Aorta (tissue), 5 donors: ENCODE data around the gene JMJD7. TPM values are rescaled to one million over a fixed set of nuclear protein-coding genes. Genes with fewer than 3 reads are reported as not detected.

ENCODE experiments used
- ATAC-seq: fragments of 200-7000 bp; cut with Tn5 transposase; one replicate; pipeline ENCODE4 v1.9.1; 2022; ENCODE audit warnings: moderate library complexity; ENCODE audit not compliant: low FRiP score
- DNase-seq, 2 donors: peaks; one replicate each; pipeline ENCODE4 v3.0.0-alpha.2; 2020
- H3K27ac ChIP-seq, 2 donors: one replicate each; pipeline ENCODE4 v1.5.1; 2013; ENCODE audit warnings: low read length in 2 of 2, mild to moderate bottlenecking in 2 of 2, moderate library complexity in 2 of 2, control low read depth in 1 of 2, inconsistent platforms in 1 of 2, low read depth in 1 of 2
- H3K27me3 ChIP-seq, 2 donors: one replicate each; pipeline ENCODE4 v1.6.1; 2013; ENCODE audit warnings: control low read depth in 1 of 2, low read length in 1 of 2, mild to moderate bottlenecking in 1 of 2, moderate library complexity in 1 of 2; ENCODE audit not compliant: insufficient read depth in 2 of 2, control insufficient read depth in 1 of 2
- H3K36me3 ChIP-seq, 2 donors: one replicate each; pipeline ENCODE4 v1.6.1; 2013; ENCODE audit warnings: control low read depth in 1 of 2, low read length in 1 of 2, mild to moderate bottlenecking in 1 of 2; ENCODE audit not compliant: insufficient read depth in 2 of 2, control insufficient read depth in 1 of 2
- H3K4me1 ChIP-seq, 2 donors: one replicate each; pipeline ENCODE4 v1.6.1; 2013; ENCODE audit warnings: low read length in 2 of 2, control low read depth in 1 of 2, mild to moderate bottlenecking in 1 of 2, moderate library complexity in 1 of 2; ENCODE audit not compliant: insufficient read depth in 2 of 2, control insufficient read depth in 1 of 2
- H3K4me3 ChIP-seq, 2 donors: one replicate each; pipeline ENCODE4 v1.5.1; 2013; ENCODE audit warnings: low read length in 2 of 2, control low read depth in 1 of 2, mild to moderate bottlenecking in 1 of 2
- H3K9me3 ChIP-seq: one replicate; pipeline ENCODE4 v1.6.1; 2013; ENCODE audit warnings: mild to moderate bottlenecking, low read length; ENCODE audit not compliant: control insufficient read depth
- WGBS, 2 donors: extraction: QIAGEN DNeasy Blood & Tissue Kit; methylation state at CpG; one replicate each; pipeline ENCODE4 v1.1.7; 2013; 5-methylcytosine and 5-hydroxymethylcytosine counted together
- intact Hi-C, 2 donors: fragments of 100-400 bp; cut with DNase I; formaldehyde crosslinking; loops; one replicate each; pipeline versions ENCODE4 v1.14.2 to v1.15.0; 2022
- polyA plus RNA-seq, 2 donors: library from polyadenylated mRNA; stranded (reverse); fragments of 200-250 nt; gene quantifications; one replicate each; pipeline ENCODE4 v1.2.3, GENCODE V29; 2013
- total RNA-seq, 2 donors: library from RNA; stranded (reverse); fragmentation: NEBNext Ultra II Directional; extraction: Animal tissue kit (Norgen Biotek cat#: 25700); gene quantifications; one replicate each; pipeline ENCODE4 v1.2.1, GENCODE V29; 2021
- donor health status: healthy with polysubstance abuse.
- donor health status: Bipolar disorder and iron deficiency.
- donor health status: DM: no; HTN: no; CAD: no.
- donor health status: DM: no; HTN: no; CAD: no.
- donor health status: DM: yes; HTN: yes; CAD: no.

JMJD7 gene
- total and polyA plus RNA-seq, 4 donors: 7.0 to 12.6 (median 10.0) TPM

DNA sequence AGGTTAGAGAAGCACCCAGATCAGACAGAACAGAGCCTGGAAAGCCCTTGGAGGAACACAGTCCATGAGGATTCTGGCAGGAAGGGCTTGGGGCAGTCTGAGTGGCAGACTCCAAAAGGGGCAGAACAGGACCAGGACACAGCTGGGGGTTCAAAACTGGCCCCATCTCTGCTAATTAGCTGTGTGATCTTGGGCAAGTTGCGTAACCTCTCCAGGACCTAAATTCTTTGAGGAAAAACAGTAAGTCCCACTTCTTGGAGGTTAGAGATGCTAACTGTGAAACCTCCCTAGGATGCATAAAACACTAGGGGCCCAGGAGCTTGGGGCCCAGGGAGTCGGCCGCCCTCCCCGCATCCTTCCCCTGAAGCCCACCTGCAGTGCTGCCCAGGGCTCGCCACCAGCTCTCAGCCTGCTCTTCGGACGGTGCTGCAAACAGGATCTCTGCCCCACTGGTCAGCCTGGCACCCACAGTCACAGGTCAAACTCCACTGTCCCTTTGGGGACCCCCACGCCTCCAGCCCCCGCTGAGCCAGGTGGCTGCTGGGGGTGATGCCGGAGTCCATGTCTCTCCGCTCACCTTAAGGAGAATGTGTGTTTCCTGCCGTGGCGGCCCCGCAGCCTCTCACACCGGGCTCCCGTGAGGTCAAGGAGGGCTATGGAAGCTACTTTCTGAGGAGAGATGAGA is 22.7 kb downstream of the JMJD7 start:
- no peak for ATAC-seq
- 80 to 85% methylated on average over 16 of the region's 16 CpGs for WGBS, 2 donors
- no peak for DNase-seq
- H3K27ac ChIP-seq: no peak overlapping the region
- H3K27me3 ChIP-seq: no peaks in the 10 kb centered on the region
- no peaks in the 10 kb centered on the region for H3K36me3 ChIP-seq
- H3K4me3 ChIP-seq: no peak overlapping the region
- intact Hi-C loops: no loop called here
- no peaks in the 10 kb centered on the region for H3K9me3 ChIP-seq
- no peaks in the 10 kb centered on the region for H3K4me1 ChIP-seq

DNA sequence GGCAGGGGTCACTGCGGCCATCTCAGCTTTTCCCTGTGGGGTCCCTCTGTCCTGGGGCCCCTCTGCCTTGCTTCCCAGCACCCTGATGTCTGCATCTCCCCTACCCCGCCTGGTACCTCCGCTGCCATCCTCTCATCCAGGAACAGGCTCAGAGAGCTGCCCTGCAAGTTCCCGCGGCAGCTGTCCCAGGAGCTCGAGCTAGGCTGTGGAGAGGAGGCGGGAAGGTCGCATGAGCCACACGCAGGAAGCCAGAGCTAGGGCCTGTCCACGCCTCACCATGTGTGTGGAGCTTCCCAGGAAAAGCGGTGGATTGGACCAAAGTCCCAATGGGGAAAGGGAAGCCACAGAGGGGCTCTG is 23.3 kb downstream of the JMJD7 start:
- no peak overlapping the region for H3K27ac ChIP-seq
- intact Hi-C loops: no loop called here
- no peak overlapping the region for H3K4me3 ChIP-seq
- no peaks in the 10 kb centered on the region for H3K4me1 ChIP-seq
- no peak for DNase-seq
- 46 to 54% methylated on average over 11 of the region's 11 CpGs for WGBS, 2 donors
- no peaks in the 10 kb centered on the region for H3K9me3 ChIP-seq
- ATAC-seq: no peak
- H3K36me3 ChIP-seq: no peaks in the 10 kb centered on the region
- no peaks in the 10 kb centered on the region for H3K27me3 ChIP-seq

DNA sequence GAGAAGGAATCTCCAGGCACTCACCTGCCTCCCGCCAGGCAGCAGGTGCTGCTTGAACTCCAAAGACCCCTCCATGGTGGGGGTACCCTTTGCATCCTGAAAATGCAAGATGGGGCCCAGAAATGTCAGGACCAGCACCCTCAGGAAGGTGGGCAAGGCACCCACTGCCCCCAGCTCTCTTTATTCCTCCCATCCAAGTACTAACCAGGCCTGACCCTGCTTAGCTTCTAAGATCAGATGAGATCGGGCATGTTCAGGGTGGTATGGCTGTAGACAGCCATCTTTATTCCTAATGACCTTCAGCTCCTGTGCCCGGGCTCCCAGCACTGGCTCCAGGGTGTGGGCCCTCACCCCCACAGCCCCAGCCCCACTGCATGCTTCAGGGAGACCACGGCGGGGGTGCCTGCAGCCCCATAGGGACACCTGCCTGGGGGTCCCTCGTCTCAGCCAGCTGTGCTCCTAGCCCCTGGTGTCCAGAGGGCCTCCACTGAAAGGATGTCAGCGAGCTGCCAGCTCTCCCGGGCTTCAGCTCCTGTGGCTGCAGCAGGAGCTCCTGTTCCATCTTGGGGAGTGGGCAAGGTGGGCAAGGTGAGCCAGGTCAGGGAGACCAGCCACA is 24.0 kb downstream of the JMJD7 start:
- Histone ChIP-seq H3K27ac (no peak overlapping the region), H3K27me3 (no peaks in the 10 kb centered on the region), H3K4me1 (no peaks in the 10 kb centered on the region), H3K9me3 (no peaks in the 10 kb centered on the region), H3K4me3 (no peak overlapping the region), H3K36me3 (no peaks in the 10 kb centered on the region)
- ATAC-seq (no peak), DNase-seq (no peak)
- 80 to 81% methylated on average over 8 of the region's 8 CpGs for WGBS, 2 donors
- intact Hi-C loops: no loop called here

DNA sequence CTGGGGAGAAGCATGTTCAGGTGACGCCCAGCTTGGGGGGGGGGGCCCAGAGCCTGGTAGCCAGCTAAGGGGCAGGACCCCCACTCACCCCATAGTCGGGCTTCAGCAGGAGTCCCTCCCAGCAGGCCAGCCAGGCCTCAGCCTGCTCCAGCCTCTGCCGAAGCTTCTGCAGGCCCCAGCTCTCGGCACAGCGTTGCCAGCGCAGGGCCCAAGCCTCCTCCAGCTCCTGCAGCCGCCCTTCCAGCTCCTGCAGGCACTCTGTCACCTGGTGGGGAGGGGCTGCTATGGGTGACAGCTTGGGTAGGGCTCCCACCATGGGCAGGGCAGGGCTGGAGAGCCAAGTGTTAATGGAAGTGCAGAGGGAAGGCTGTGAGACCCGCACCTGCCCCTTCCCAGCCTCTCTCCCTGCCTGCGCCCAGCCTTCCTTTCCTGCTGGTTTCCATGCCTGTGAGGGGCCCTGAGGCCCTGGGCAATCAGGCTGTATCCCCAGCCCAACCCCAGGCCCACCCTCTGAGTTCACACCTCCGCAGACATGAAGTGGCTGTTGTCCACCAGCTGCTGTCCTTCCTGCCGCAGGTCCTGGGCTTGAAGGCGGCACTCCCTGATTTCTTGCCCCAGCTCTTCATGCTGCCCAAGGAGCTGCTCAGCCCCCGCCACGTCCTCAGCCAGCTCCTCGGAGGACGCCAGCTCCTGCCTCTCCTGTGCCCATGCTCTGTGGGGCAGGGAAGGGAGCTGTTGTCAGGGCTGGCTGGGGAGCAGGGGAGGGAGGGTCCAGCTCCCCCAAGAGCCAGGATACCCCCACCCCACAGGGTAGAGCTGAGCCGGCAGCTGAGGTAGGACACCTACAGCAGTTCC is 25.1 kb downstream of the JMJD7 start:
- intact Hi-C loops: no loop called here
- Histone ChIP-seq H3K27ac (no peak overlapping the region), H3K27me3 (no peaks in the 10 kb centered on the region), H3K4me3 (no peak overlapping the region), H3K9me3 (no peaks in the 10 kb centered on the region), H3K36me3 (no peaks in the 10 kb centered on the region), H3K4me1 (no peaks in the 10 kb centered on the region)
- ATAC-seq (no peak), DNase-seq (no peak)
- 70 to 78% methylated on average over 17 of the region's 17 CpGs for WGBS, 2 donors

DNA sequence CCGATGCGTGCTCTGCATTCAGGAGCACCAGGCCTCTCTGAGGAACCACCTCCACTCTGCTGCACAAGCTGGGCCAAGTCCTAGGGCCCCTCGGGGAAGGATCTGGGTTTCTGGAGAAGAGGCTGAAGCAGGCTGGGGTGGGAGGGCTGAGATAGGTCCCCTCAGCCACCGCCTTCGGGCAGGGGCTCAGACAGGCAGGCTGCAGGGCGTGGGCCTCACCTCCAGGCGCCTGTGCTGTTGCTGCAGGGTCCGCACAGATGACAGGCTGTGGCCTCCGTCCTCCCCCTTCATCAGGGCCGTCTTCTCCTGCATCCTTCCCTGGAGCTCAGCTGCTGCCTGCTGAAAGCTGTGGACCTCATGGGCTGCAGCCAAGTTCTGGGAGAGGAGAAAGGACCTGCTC is 25.9 kb downstream of the JMJD7 start:
- Histone ChIP-seq H3K36me3 (no peaks in the 10 kb centered on the region), H3K27ac (no peak overlapping the region), H3K9me3 (no peaks in the 10 kb centered on the region), H3K4me1 (no peaks in the 10 kb centered on the region), H3K4me3 (no peak overlapping the region), H3K27me3 (no peaks in the 10 kb centered on the region)
- DNase-seq (no peak), ATAC-seq (no peak)
- intact Hi-C loops: no loop called here
- WGBS, 2 donors: 84 to 85% methylated on average over 10 of the region's 10 CpGs

DNA sequence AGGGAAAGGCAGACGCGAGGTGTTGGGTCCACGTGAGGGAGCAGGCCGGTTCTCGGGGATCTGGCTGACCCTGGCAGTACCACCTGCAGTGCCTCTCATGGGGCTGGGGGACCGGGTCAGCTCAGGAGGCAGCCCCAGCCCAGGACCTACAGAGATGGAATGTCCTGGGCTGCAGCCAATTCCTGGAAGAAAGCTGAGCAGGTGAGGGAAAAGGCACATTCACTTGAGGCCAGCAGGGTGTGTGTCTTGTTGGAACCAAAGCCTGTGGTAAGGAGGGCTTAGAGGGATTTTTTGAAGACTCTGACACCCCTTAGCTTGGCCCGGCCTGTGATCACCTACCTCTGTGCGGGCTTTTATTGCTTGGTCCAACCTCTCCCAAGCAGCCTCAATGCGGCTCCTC is 26.6 kb downstream of the JMJD7 start:
- H3K27ac ChIP-seq: no peak overlapping the region
- no peaks in the 10 kb centered on the region for H3K4me1 ChIP-seq
- no peaks in the 10 kb centered on the region for H3K36me3 ChIP-seq
- intact Hi-C loops: no loop called here
- 91 to 95% methylated on average over 9 of the region's 9 CpGs for WGBS, 2 donors
- no peak overlapping the region for H3K4me3 ChIP-seq
- DNase-seq: no peak
- ATAC-seq: no peak
- H3K27me3 ChIP-seq: no peaks in the 10 kb centered on the region
- H3K9me3 ChIP-seq: no peaks in the 10 kb centered on the region

DNA sequence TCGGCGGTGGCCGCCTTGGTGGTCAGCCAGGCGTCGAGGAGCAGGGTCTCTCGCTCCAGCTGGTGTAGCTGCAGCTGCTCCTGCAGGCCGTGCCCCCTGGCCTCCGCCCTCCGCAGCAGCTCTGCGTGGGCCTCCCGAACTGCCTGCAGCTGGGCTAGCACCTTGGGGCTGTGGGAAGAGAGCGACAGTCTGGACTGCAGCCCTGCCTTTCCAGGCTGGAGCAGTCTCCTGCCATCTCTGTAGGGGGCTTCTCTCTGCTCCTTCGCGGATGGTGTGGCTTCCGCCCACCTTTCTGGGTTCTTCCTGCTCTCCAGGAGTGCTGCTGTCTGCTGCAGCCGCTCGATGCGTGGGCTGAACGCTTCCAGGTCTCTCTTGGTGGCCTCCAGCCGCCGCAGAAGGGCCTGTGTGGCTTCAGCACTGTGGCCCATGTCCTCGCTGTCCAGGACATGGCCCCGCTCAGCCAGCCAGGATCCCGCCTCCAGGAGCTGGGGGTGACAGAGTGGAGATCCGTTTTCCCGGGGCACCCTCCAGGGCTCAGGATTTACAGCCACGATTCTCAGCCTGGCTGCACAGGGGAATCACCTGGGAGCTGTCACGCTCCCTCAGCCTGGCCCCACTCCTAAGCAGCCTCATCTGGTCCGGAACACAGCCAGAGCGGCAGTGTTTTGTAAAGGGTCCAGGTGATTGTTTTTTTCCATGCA is 27.5 kb downstream of the JMJD7 start:
- 82 to 85% methylated on average over 30 of the region's 30 CpGs for WGBS, 2 donors
- intact Hi-C loops: no loop called here
- ATAC-seq (no peak), DNase-seq (no peak)
- Histone ChIP-seq H3K36me3 (no peaks in the 10 kb centered on the region), H3K9me3 (no peaks in the 10 kb centered on the region), H3K4me3 (no peak overlapping the region), H3K27me3 (no peaks in the 10 kb centered on the region), H3K4me1 (no peaks in the 10 kb centered on the region), H3K27ac (no peak overlapping the region)

DNA sequence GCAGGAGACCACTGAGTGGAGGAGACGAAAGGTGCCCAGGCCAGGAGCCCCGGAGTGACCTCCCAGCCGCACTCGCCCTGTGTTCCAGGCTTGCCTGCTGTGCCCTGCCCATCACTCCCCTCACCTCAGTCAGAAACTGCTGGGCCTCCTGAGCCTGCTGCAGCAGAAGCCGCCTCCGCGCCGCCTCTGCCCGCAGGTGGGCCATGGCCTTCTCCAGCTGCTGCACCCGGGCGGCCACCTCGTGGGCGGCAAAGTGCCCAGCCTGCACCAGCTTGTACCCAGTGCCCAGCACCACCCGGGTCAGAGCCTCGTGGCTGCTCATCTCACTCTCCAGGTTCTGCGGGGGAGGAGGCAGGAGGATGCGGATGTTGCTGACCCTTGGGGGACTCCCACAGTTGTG is 28.4 kb downstream of the JMJD7 start:
- DNase-seq (no peak), ATAC-seq (no peak)
- Histone ChIP-seq H3K36me3 (no peaks in the 10 kb centered on the region), H3K9me3 (no peaks in the 10 kb centered on the region), H3K27me3 (no peaks in the 10 kb centered on the region), H3K4me1 (no peaks in the 10 kb centered on the region), H3K27ac (no peak overlapping the region), H3K4me3 (no peak overlapping the region)
- WGBS, 2 donors: 90 to 92% methylated on average over 17 of the region's 17 CpGs
- intact Hi-C loops: no loop called here
